ENCODE results near the gene NDUFA5. TPM values are rescaled to one million over a fixed set of nuclear protein-coding genes. Genes with fewer than 3 reads are reported as not detected.
"Not testable (repeated sequence)": the region's sequence is repeated elsewhere in the genome, so short reads cannot be mapped to it uniquely, and the experiment has no call there.

NDUFA5 gene
- polyA plus RNA-seq, 3 donors, result 218 to 243 (median 240) TPM

DNA sequence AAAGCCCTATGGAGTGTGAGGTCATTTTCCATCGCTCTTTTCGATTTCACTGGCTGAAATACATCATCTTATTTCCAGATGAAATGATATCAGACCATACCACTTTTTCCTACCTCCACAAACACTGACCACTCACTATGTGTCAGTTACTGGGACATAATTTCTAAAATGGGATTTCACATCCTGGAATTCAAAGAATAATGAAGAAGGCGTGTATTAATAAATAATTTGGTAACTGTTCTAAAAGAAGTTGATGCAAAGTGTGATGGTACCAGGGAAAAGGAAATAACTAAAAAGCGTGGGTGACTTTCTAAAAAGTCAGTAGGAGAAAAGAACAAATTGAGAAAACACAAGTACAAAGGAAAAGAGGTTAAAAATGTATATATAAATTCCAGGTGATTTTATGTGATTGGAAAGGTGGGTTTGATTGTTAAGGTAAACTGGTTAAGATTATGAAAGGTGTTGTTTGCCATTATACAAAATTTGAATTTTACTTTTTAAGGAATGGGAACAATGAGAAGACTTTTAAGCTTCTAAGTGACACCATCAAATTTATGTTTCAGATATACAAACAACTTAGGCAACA lies 764 bp upstream of the NDUFA5 start:
- no peak for DNase-seq (ENCODE audit: low read depth in 3 of 3, low spot score in 2 of 3)

GRCh38 chr7:123557016-123557397 lies 611 bp downstream of the NDUFA5 start:
- DNase-seq (ENCODE audit: low read depth in 3 of 3, low spot score in 2 of 3), result no peak

- DNase-seq (ENCODE audit: low read depth in 3 of 3, low spot score in 2 of 3), result no peak
Measured at GRCh38 chr7:123555484-123555883, 2.1 kb downstream of the NDUFA5 start.

GRCh38 chr7:123553159-123553558 lies 4.5 kb downstream of the NDUFA5 start:
- DNase-seq (ENCODE audit: low read depth in 3 of 3, low spot score in 2 of 3), result no peak

- no peak for DNase-seq (ENCODE audit: low read depth in 3 of 3, low spot score in 2 of 3)
Measured at GRCh38 chr7:123552641-123553040, 5.0 kb downstream of the NDUFA5 start.

GRCh38 chr7:123552134-123552533 lies 5.5 kb downstream of the NDUFA5 start:
- not testable (repeated sequence) for DNase-seq (ENCODE audit: low read depth in 3 of 3, low spot score in 2 of 3)

DNA sequence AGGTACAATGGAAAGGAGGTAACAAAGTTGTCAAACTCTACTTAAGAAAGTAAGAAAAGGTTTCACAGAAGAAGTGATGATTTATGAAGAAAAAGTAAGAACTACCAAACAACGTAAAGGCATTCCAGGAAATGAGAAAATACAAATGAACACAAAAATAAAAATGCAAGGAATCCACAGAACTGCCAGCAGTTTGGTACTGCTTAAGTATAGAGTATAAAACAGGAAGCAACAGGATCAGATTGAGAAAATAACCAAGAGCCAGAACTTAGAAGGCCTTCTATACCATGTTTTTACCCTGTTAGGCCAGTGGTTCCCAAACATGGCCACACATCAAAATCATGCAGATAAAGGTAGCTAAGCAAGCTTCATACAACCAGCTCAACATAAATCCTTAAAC lies 9.2 kb downstream of the NDUFA5 start:
- no peak for DNase-seq (ENCODE audit: low read depth in 3 of 3, low spot score in 2 of 3)

- DNase-seq (ENCODE audit: low read depth in 3 of 3, low spot score in 2 of 3), result no peak
Measured at GRCh38 chr7:123539871-123540270, 17.7 kb downstream of the NDUFA5 start.

- DNase-seq (ENCODE audit: low read depth in 3 of 3, low spot score in 2 of 3), result no peak
Measured at GRCh38 chr7:123538897-123539296, 18.7 kb downstream of the NDUFA5 start.

DNA sequence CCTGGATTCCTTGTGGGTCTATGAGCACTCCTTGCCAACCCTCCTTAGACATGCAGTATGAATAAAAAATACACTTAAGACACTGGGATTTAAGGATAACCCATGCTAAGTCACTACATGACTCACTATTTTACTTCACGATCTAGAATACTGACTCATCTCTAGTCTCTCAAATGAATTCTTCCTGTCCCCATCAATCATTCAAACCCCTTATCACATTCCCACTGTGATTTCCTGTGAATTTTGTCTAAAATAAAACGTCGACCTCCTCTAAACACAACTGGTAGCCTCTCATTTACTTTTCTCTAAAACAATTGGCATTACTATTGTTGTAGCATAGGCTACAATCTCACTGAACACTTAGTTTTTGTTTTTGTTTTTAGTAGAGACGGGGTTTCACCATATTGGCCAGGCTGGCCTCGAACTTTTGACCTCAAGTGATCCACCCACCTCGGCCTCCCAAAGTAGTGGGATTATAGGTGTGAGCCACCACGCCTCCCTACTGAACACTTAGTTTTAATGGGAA lies 19.4 kb downstream of the NDUFA5 start:
- no peak for DNase-seq (ENCODE audit: low read depth in 3 of 3, low spot score in 2 of 3)

- no peak for DNase-seq (ENCODE audit: low read depth in 3 of 3, low spot score in 2 of 3)
Measured at GRCh38 chr7:123537026-123537642, 20.5 kb downstream of the NDUFA5 start.

GRCh38 chr7:123535517-123535916 lies 22.1 kb downstream of the NDUFA5 start:
- no peak for DNase-seq (ENCODE audit: low read depth in 3 of 3, low spot score in 2 of 3)

DNA sequence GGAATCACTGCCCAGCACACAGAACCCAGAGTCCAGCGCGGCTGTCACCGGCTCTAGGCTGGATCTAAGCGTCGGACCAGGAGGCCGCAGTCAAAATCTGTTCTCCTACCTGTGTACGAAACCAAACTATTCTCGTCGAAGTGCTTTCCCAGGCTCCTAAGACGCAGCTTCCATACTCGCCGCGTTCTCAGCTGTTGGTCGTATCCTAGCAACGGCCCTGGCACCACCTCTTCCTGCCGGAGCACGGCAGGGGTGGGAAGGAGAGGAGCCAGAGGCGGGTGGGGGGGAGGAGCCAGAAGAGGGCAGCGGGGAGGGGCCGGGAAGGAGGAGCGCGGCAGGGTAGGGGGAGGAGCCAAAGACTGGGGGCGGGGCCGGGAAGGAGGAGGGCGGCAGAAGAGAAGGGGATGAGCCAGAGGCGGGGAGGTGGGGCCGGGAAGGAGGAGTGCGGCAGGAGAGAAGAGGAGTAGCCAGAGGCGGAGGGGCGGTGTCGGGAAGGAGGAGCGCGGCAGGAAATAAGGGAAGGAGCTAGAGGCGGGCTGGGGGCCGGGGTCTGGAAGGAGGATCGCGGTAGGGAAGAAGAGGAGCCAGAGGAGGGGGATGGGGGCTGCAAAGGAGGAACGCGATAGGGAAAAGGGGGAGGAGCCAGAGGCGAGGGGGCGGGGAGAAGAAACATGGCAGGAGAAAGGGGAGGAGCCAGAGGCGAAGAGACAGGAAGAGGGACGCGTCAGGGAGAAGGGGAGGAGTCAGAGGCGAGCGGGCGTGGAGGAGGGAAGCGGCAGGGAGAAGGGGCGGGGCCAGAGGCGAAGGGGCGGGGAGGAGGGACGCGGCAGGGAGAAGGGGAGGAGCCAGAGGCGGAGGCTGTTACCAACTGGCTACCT lies 23.0 kb downstream of the NDUFA5 start, which contains the start of gene IQUB:
Gene IQUB (minus strand): TSS at position 213 of the 878 bp plus-strand sequence. CDS start 22,255 bp downstream, outside the sequence.
- peak; percentile 89 to 91 (median 91) for DNase-seq (ENCODE audit: low read depth in 3 of 3, low spot score in 2 of 3)

DNA sequence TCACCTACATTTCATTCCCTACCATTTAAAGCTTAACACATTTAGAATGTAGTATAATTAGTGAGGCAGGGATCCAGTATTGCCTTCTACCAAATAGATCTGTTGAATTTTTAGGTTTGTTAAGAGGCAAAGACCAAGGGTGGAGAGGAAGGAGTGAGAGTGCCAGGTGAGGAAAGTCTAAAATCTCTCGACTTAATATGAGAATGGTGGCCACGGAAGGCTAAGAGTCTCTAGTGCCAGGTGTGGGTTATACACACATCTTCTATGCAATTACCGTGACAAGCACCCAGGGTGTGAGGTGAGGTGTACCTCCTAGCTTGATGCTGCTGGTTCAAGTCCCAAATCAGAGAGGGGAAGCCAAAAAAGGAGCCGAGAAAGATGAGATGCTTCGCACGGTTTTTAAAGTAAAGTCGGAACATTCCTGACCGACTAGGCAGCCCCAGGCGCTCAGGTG lies 23.7 kb downstream of the NDUFA5 start:
- no peak for DNase-seq (ENCODE audit: low read depth in 3 of 3, low spot score in 2 of 3)

DNA sequence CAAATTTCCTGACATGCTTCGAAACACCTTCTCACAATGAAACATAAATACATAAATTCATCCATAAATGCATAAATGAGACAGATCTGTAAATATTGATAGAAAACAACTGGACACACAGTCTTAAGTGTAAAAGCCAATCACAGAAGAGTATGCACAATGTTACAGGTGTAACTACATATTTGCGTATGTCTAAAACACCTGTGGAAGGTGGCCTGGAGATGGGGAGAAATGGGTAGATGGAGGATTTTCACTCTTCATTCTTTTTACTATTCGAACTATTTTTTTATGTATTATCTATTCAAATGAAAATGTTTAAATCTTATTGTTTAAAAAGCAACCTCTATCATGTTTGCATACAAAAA lies 24.1 kb downstream of the NDUFA5 start:
- DNase-seq (ENCODE audit: low read depth in 3 of 3, low spot score in 2 of 3), result no peak

GRCh38 chr7:123532788-123533552 lies 24.6 kb downstream of the NDUFA5 start:
- not testable (repeated sequence) for DNase-seq (ENCODE audit: low read depth in 3 of 3, low spot score in 2 of 3)

DNA sequence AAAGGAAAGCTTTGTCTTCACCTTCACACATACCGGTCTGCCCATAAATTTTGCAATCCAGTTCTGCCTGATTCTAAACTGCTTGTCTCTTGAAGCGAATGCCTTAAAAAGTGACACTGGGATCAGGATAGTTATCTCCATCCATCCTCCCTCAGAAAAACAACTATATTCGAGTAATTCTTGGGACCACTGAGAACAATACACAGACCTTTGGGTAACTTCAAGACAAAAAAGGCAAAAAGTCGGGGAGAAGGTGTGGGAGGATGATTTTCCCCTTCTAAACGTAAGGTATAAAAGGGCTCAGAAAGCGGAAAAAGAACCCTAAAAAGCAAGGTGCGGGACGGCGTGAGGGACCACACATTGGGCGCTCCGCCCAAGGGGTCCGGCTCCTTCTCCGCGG lies 25.3 kb downstream of the NDUFA5 start:
- DNase-seq (ENCODE audit: low read depth in 3 of 3, low spot score in 2 of 3), result not testable (repeated sequence)

- not testable (repeated sequence) for DNase-seq (ENCODE audit: low read depth in 3 of 3, low spot score in 2 of 3)
Measured at GRCh38 chr7:123530035-123530591, 27.5 kb downstream of the NDUFA5 start.

DNA sequence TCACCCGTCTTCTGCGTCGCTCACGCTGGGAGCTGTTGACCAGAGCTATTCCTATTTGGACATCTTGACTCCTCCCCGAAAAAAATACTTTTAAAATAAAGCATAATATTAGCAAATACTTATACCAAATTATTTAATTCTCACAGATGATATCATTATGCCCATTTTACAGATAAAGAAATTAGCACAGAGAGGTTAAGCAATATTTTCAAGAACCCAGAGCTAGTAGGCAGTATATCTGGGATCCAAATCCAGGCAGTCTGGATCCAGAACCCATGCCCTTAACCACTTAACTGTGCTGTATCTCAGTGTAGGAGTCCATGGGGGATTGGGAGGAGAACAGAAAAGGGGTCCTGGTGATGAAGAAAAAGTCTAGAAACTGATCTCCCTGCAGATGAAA lies 29.4 kb downstream of the NDUFA5 start:
- no peak for DNase-seq (ENCODE audit: low read depth in 3 of 3, low spot score in 2 of 3)

- not testable (repeated sequence) for DNase-seq (ENCODE audit: low read depth in 3 of 3, low spot score in 2 of 3)
Measured at GRCh38 chr7:123527712-123528225, 29.8 kb downstream of the NDUFA5 start.

Measured in right renal cortex interstitium (tissue), 3 donors.